Suppressor macrophage treated with lipopolysaccharide for 4 hours (primary cell): ENCODE results near the gene SMG7.

Experiments used
- DNase-seq: peaks from one replicate; pipeline ENCODE4 v3.0.0-alpha.2; 2020

Gene SMG7

DNA sequence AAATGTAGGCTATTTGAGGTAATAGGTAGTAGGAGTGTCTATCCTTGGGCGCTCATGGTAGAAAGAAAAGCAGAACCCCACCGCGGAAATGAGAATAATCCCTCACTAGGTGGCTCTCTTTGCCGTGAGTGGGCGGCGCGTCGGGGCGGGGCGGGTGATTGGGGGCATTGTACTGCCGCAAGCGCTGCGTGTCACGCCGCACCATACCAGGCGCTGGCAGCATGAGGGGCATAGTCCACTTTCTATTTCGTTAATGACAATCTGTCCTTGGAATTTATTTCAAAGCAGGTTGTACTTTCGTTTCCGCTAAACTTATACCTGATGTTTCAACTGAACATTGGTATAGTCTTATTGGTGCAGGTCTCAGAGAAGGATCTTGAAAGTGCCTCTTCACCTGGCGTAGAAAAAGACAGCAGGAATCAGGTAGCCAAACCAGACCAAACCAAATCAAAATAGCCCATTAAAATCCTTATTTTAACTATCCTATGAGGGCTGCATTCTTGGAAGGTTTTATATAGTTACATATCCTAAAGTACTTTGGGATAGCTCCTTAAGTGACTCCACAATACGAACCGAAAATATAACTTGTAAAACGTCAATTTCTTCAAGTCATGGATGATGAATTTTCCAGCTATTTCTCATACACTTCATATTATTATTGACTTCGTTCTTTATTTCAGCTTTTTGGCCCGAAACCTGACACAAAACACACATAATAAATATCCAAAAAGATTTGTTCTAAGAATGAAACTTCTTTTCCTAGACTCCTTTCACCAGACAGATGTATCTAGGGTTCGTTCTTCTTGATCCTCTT is 1.9 kb upstream of the SMG7 start:
- peak; percentile 94 for DNase-seq

DNA sequence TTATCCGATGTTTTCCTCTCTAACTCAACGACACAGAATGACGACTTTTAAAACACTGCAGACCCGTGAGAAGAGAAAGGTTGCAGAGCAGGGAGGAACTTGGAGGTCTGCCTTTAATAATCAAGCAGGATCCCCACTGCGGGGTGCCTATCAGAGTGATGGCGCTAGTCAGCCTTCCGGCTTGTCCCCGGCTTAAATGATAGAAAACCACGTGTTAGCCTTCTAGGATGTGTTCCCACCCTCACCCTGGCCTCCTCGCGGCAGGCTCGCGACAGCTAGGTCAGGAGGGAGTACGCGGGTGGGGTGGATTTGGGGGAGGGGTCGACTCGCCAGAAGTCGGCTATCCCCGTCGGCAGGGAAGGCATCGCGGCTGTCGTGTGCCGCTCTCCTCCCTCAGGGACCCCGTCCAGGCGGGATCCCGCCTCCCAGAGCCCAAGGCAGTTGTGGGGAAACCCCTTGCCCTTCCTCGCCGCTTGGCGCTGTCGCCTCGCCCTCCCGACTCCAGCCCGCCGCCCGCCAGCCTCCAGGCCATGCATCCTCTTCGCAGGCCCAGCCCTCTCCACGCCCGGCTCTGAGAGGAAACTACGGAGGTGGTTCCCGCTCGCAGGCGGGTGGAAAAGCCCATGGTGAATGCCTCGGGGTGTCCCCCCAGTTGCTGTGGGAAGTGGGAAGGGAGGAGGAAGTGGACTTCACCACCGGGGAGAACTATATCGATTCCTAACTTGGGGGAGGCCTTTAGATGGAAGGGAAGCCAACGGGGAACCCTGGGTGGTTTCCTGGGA is 1.1 kb upstream of the SMG7 start:
- peak; percentile 99 for DNase-seq

DNA sequence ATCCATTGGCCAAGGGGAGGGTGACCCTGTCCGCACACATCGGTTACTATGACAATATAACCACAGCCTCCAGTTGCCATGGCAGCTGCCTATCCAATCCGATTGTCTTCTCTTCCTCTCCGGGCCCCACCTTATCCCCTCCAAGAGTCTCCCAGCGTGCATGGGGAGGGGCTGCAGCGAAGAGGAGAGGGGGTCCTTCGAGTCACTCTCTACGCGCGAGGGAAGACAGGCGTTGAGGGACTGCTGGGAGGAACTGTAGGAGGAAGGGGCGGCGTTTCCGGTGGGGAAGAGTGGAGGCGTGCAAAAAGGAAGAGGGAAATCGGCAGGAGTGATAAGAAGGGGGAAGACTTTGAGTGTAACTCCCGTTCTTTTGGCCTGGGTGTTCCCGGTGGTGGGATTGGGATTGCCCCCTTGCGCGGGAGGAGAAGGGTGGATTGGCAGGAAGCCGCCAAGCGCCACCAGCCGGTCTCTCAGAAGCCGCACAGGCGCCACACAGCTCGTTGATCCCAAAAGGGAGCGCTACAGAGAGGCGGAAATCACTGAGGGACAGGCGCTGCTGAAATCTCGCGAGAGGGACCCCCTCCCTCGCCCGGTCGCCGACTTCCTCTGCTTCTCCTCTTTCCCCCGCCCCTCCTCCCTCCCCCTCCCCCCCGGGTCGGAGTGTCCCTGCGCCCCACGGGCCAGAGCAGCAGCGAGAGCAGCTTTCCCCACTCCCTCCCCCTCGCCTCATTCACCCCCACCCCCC is 384 bp upstream of the SMG7 start:
- peak; percentile 96 for DNase-seq

DNA sequence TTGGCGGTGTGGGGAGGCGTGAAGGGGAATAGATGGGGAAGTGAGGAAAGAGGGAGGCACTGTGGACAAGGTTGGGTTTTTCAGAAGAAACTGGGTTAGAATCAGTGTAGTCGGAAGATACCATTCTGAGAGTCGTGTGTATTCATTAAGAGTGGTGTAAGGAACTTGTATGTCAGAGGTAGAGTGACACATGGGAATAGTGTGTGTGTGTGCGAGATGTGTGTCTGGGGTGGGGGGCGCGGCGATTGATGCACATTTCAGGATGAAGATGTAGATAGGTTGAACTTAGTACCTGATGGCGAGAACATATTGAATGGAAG is 878 bp downstream of the SMG7 start:
- peak; percentile 61 for DNase-seq

DNA sequence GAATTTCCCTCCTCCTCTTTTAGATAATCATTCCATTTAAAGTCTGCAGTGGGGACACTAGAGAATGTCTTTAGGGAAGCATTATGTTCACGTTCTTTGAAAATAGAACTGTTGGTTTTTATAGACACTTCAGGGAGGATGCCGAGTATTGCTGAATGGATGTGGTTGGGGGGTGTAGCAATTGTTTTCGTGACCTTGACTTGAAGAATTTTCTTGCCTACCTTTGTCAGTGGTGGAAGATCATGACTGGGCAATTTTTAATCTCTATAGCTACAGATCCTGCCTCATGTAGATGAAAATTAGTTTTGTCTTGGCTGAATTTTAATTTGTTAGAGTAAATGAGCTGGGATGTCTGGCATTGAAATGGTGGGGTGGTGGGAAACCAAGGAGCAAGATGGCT is 3.8 kb downstream of the SMG7 start:
- DNase-seq, result no peak

DNA sequence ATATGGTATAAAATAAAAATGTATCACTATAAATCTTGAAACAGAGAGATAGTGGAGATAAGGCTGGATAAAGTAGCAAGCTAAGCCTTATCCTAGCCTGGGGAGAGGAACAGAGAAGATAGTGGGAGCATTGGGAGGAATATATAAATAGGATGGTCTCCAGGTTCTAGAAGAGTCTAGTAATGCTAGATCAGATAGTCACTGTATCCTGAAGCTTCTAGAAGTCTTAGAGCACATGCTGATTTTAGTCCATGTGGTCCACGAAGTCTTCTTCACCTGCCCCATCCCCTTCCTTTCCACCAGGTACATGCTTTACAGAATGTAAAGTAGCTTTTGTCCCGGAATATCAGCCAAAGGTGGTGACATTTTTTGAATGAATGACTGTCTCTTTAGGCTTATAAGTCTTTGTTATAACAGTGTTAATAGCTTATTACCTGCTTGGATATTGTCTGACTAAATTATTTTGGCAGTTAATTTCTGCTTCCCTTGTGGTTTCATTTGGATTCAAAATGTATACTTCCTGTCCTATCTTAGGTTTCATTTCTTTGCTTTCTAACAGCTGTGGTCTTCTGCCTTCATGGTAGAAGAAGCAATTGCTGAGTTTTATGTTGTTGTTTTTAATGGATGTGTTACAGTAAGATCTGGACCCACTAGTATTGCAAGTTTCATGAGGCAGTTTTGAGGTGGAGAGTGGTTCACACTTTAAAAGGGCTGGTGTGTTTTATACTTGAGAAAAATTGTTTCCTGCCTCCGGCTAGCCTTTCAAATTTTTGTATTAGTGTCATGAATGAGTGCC is 5.9 kb downstream of the SMG7 start:
- DNase-seq, result no peak

DNA sequence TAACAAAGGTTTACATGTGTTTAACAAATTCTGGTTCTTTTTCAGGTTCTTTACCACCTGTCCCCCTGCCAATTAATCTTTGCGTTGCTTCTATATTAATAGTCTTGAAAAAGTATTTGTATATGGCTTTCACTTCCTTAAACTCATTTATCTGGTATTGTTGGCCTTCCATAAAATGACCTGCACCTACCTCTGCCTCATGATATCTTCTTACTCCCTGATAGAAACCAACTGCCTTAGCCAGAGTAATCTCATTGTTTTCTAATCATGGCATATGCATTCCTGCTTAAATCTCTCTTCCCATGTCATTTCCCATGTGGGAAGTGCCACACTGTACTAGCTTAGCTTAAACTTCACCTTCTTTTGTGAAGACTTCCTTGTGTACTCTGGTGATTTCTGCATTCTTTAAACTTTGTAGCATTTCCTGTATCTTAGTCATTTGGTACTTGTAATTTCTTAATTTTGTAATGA is 8.7 kb downstream of the SMG7 start:
- DNase-seq, result peak; percentile 25

DNA sequence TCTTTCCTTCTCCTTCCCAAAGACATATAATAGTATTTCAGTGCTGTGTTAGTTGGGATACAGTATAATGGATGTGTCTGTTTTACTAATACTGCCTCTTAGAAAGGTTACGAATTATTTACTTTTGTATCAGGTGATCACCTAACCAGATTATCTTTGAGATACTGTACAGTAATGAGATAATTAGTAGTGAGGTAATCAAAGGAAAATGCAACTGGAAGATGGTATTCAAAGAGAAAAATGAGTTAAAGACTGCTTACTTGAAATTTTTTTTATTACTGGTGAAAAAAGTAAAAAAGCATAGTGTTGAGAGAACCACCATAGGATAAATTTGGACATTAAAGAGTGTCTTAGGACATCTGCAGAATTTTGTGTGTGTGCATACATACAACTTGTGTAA is 10.9 kb downstream of the SMG7 start:
- no peak for DNase-seq

DNA sequence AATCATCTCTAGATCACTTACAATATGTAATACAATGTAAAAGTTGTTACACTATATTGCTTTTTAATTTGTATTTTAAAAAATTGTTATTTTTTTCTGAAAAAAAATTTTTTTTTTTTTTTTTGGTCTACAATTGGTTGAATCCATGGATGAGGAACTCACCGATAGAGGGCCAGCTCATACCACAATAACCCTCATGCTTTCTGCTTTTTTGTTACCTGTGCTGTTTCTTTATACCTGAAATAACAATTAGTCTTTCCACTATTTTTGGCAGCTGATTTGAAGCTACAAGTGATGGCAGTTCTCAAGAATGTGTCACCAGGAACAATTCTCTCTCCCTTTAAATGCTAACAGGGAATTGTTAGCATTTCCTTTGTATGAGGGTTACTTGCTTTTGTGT is 12.0 kb downstream of the SMG7 start:
- no peak for DNase-seq

DNA sequence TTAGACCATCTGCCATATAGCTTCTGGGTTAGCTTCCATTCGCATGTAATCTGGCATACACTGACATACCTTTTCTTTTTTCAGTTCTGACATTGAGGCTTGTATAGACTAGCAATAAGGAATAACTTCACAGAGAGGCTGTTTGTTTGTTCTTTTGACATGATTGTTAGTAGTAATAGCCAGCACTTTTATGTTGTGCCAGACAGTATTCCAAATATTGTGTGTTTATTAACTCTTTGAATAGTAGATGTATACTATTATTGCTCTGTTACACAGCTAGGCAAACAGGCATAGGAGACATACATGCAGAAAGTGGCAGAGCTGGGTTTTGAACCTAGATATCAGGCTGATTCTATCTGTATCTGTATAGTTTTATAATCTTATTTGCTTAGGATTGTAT is 12.6 kb downstream of the SMG7 start:
- DNase-seq, result no peak

DNA sequence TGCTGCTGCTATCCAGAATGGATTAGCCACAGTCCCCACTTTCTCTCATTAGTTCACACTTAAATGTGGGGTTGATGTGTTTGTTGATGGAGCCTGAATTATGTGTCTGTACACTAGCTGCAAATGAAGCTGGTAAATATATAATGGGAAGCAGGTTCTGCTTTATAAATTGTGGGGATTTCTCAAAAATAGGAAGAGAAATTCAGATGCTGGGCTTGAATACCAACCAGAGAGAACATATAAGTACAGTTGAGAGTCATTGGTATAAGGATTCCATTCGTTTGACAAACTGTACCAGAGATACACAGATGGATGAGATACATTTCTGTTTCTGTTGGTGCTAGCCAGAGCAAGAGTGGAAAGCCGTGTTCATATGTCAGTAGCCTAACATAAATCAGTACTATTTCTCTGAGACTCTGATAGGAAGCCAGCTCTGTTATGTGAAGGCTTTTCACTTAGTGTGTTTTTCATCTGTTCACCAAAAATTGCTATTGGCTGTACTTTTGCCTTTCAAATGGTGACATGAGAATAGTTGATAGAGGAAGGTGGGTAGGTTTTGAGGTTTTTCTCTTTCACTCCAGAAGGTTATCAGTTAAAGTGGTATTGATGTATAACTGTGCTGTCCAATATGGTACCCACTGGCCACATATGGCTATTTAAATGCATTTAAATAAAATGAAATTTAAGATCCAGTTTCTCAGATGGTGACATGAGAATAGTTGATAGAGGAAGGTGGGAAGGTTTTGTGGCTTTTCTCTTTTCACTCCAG is 15.6 kb downstream of the SMG7 start:
- peak; percentile 9 for DNase-seq

DNA sequence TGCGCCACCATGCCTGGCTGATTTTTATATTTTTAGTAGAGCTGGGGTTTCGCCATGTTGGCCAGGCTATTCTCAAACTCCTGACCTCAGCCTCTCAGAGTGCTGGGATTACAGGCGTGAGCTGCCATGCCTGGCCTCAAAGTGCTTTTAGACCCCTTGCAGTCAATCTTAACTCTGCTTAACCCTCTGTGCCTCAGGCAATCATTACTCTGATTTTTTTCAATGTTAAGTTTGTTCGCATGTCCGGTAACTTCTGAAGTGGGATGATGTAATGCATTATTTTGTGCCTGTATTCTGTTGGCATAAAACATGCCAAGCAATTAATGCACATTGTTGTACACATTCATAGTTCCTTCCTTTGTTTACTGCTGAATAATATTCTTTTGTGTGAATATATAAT is 18.6 kb downstream of the SMG7 start:
- no peak for DNase-seq

DNA sequence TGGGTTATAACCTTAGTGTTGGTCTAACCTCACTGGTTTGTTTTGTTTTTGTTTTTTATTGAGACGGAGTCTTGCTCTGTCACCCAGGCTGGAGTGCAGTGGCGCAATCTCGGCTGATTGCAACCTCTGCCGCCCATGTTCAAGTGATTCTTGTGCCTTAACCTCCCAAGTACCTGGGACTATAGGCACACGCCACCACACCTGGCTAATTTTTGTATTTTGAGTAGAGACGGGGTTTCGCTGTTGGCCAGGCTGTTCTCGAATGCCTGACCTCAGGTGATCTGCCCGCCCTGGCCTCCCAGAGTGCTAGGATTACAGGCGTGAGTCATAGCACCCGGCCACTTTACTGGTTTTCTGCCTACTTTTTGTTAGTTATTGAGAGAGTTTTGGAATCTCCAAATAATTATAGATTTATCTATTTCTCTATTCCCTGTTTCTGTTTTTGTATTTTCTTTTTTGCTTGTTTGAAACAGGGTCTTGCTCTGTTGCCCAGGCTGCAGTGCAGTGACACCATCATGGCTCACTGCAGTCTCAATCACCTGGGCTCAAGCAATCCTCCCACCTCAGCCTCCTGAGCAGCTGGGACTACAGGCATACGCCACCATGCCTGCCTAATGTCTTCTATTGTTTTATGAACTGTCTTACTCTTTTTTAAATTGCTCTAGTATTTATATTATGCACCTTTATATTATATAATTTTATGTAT is 21.4 kb downstream of the SMG7 start:
- no peak for DNase-seq

DNA sequence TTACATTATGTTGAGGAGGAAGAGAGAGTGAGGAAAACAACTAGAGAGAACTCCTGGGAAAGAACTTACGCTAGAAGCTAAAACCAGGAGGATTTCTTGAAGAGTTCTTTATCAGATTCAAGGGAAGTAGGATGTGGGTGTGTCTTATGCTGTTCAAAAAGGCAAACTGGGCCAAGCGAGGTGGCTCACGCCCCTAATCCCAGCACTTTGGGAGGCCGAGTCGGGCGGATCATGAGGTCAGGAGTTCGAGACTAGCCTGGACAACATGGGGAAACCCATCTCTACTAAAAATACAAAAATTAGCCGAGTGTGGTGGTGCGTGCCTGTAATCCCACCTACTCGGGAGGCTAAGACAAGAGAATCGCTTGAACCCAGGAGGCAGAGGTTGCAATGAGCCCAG is 23.1 kb downstream of the SMG7 start:
- DNase-seq, result no peak

DNA sequence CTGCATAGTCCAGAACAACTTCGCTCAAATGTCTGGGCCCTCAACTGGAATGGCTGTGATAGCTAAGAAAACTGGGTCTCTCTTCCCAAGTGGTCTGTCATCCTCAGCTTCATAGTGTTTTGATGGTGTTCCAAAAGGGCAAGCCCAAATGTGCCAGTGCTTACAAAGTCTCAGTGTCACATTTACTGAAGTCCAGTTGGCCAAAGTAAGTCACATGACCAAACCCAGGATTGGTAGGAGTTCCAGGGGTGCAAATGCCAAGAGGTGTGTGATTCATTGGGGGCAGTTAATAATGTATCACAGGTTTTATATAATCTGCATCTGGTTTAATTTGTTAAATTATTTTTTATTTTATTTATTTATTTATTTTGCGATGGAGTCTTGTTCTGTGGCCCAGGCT is 24.9 kb downstream of the SMG7 start:
- no peak for DNase-seq

DNA sequence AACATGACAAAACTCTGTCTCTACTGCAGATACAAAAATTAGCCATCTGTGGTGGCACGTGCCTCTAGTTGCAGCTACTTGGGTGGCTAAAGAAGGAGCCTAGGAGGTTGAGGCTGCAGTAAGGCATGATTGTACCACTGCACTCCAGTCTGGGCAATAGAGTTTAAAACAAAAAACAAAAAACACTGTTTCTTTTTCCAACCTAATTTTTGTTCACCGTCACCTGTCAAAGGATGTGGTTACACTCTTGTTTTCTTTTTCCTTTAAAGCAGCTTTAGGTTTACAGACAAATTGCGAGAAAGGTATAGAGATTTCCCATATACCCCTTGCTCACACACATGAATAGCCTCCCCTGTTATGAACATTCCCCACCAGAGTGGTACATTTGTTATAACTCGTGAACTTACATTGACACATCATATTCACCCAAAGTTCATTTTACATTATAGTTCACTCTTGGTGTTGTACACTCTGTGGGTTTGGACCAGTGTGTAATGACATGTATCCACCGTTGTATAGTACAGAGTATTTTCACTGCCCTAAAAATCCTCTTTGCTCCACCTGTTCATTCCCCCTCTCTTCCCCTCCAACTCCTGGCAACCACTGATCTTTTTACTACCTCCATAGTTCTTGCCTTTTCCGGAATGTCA is 26.2 kb downstream of the SMG7 start:
- DNase-seq, result no peak

DNA sequence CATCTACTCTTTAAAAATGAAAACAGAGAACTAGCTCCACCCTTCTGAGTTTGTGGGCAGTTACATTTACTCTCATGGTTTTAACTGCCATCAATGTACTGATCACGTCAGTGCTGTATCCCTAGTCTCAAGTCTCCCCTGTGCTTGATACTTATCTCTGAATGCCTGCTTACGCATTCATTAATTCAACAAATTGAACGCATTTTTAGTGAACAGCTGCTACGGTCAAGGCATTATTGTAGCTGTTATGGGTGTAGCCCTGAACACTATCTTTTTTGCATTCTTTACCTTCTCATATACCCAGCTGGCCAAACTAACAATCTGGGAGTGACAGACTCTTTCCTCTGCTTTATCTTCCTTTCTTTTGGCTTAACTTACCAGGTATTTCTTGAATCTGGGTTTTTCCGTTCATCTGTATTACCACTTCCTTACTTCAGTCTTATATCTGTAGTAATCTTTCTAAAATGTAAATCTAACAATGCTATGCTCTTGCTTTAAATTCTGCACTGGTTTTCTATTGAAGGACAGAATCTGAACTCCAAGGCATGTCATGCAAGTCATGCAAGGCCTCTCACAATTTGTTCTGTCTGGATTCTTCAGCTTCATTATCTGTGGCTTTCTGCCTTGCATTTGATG is 33.3 kb downstream of the SMG7 start:
- DNase-seq, result no peak

DNA sequence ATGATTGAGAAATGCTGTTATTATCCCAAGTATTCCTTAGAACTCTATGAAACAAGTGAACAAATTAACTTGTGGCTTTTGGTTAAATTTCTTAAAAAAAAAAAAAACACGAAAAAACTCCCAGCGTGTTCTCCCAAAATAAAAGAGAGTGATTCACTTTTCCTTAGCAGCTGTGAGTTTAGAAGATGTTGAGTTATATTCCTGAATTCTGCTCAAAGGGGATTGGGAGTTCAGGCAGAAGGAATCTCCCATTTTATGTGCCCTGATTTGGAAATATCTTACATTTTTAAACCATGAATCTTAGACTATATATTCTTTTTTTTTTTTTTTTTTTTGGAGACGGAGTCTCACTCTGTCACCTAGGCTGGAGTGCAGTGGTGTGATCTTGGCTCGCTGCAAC is 34.3 kb downstream of the SMG7 start:
- DNase-seq, result no peak

DNA sequence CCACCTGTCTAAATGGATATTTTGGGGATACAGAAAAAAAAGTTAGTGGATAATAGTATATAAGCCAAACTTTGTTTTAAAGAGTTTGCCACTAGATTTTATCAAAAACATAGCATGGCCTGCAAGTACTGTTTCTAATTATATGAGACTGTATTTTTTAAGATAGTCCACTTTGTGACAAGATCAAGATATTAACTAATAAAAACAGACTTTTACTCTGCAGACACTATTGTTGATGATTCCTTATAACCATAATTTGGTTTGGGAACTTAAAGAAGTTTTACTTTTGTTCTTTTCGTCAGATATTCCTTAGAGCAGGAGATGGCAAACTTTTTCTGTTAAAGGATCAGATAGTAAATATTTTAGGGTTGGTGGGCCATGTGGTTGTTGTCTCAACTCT is 36.4 kb downstream of the SMG7 start:
- no peak for DNase-seq

DNA sequence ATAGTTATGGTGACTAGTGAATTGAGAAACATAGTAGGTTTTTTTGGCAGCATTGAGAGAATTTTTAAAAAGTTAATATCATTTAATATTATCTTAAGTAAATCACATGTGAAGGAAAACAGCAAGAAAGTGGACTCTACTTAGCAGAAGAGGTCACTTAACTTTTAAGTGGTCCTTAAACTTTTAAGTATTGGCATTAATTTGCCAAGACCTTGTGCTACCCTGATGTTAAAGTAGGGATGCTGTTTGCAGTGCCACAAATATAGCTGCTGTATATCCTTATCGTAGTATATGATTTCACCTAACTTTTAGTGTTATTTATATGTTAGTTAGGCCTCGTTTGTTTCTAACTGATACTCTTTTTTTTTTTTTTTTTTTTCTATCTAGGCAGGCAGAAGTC is 40.2 kb downstream of the SMG7 start:
- no peak for DNase-seq
